Fibroblast of peridontal ligament (primary cell): ENCODE measurements around the gene PYDC1.
"Not testable (repeated sequence)": the region's sequence is repeated elsewhere in the genome, so short reads cannot be mapped to it uniquely, and the experiment has no call there.

Source experiments
- DNase-seq: peaks from one replicate; pipeline ENCODE4 v3.0.0-alpha.2; 2010; ENCODE audit errors: extremely low read depth

The PYDC1 gene

GRCh38 chr16:31196324-31197088, 20.4 kb downstream of the PYDC1 start:
- no peak for DNase-seq

DNA sequence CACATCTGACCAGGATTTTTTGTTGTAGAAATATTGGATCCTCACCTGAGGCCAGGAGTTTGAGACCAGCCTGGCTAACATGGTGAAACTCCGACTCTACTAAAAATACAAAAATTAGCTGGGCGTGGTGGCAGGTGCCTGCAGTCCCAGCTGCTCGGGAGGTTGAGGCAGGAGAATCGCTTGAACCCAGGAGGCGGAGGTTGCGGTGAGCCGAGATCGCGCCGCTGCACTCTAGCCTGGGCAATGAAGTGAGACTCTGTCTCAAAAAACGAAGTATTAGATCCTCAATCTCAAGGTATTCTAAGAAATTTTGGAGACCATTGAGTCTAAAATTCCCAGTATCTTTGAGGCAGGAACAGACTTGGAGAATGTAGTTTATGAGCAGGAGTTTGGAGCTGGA, 21.1 kb downstream of the PYDC1 start:
- DNase-seq: not testable (repeated sequence)

DNA sequence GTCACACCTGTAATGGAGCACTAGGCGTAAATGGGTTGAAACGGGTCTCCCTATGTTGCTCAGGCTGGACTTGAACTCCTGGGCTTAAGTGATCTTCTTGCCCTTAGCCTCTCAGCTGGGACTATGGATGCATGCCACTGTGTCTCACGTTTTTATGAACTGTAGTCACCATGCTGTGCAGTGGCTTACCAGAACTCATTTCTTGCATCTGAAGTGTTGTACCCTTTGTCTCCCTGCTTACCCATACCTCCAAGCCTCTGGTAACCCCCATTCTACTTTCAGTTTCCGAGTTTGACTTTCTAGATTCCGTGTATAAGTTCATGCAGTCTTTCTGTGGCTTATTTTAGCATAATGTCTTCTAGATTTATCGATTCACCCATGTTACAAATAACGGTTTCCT, 22.0 kb downstream of the PYDC1 start:
- no peak for DNase-seq

DNA sequence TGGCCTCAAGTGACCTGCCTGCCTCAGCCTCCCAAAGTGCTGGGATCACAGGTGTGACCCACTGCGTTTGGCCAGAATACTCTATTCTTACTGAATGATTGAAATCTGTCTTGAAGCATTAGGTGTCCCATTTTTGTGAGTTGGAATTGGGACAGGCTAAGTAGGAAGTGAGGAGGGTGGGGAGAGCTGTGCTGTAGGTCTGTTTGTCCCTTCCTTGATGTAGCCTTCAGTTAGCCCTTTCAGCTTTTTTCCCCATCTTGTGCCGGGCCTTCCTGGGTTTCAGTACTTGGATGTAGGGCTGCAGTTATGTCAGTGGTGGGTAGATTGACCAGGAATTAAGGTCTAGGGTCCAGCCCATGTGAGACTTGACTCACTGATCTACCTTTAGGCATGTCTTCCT, 23.1 kb downstream of the PYDC1 start:
- DNase-seq: no peak

DNA sequence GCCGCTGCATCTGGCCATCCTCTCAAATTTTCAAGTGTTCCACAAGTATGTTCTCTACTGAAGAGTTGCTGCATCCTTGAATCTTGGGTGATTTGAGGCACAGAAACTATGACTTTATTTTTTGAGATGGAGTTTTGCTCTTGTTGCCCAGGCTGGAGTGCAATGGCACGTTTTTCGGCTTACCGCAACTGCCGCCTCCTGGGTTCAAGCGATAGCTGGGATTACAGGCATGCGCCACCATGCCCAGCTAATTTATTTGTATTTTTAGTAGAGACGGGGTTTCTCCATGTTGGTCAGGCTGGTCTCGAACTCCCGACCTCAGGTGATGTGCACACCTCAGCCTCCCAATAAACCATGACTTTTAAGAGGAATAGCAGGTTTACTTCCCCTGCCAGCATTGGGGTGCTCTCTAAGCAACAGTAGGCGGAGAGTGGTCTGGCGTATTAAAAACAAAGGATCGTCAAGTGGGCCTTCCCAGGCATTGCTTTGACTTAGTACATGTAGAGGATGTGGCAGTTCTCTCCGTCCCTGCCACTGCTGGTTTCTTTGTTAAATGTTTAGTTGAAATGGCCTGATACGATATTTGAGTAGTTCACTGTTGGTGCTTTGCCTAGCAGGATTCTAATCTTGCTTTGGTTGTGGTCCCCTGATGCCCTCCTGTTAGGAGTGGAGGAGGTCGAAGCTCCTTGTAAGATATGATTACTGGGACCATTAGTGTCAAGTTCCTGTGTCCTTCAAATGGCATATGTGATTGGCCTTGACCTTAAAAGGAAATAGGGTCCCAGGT, 23.9 kb downstream of the PYDC1 start:
- DNase-seq: no peak

- DNase-seq: no peak
Observed at GRCh38 chr16:31191697-31192428, 25.1 kb downstream of the PYDC1 start.

DNA sequence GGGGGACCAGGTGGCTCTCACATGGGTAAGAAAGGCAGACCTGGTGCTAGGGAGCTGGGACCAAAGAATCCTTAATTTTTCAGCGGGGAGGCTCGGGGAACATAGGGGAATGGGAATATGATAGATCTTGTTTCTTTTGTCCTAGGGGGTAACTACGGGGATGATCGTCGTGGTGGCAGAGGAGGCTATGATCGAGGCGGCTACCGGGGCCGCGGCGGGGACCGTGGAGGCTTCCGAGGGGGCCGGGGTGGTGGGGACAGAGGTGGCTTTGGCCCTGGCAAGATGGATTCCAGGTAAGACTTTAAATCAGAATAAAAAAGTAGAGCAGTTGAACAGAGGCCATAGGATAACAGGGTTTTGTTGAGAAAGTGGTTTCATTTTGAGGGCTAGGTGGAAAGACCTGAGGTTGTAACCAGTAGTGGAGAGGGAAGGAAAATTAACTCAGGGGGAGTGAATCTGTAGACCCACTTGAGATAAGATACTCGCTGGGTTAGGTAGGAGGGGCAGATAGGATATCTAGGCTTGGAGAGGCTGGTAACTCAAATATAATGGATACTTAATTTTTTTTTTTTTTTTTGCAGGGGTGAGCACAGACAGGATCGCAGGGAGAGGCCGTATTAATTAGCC, 26.0 kb downstream of the PYDC1 start:
- DNase-seq: no peak

- no peak for DNase-seq
Observed at GRCh38 chr16:31190061-31190460, 26.9 kb downstream of the PYDC1 start.

DNA sequence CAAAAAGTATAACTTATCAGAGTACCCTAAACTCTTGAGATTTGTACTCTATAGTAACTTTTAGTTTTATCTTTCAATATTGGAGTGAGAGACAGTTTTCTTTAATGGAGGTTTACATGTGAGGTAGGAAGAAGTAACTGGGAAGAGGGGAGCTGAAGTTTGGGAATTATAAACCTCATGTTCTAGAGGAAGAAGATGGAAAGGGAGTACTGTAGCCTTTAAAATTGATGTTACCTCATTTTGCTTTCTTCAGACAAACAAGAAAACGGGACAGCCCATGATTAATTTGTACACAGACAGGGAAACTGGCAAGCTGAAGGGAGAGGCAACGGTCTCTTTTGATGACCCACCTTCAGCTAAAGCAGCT, 27.5 kb downstream of the PYDC1 start:
- no peak for DNase-seq

GRCh38 chr16:31188450-31189411, 28.2 kb downstream of the PYDC1 start:
- no peak for DNase-seq

GRCh38 chr16:31187808-31188189, 29.1 kb downstream of the PYDC1 start:
- no peak for DNase-seq

DNA sequence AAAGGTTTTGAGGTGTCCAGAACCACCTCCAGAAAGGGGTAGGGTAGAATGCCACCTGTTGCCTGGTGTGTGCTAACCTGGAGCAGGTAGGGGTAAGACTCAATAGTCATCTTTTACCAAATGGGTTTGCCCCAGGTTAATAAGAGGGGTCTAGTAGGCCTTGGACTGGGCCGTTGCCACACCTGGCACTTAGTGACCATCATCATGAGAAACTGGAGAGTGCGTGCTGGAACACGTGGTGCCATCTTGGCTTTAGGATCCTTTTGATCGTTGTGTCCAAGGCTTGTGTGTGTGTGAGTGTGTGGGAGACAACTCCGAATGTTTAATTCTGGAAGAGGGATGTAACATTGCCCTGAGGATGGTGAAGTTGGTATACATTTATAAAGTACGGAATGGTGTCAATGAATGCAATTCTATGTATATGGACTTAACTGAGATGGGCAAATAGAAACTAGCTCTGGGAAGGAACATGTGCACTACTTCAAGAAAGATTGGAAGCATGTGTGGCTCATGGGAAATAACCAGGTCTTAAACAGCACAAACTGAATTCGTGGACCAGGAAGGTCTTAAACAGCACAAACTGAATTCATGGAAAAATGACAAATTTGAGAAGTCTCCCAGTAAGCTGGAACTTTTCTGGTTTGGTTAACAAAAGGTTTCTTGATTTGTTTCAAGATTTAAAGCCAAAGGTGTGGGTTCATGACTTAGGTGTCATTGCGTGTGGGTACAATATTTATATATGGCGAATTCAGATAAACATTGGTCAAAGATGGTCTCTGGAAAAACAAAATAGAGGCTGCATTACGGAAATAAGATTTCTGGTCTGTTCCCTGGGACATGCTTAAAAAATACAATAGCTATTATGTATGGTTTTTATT, 29.8 kb downstream of the PYDC1 start:
- DNase-seq: no peak

DNA sequence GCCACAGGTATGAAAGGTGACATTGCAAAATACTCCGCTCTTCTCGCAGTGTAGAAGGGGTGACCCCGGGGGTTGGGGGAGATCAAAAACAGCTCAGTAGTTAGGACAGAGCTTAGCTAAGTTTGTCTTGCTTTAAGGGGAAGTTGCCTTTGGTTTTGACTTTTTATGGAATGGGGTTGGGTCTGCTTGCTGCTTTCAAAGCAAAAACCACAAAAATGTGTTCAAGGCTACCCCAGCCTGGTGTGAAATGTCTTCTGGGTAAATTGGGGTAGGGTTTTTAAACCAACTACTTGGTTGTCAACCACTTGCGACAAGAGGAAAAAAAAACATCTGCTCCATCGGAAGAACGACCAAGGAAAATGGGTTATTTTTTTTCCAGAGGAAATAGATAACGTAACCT, 30.8 kb downstream of the PYDC1 start:
- DNase-seq: no peak

DNA sequence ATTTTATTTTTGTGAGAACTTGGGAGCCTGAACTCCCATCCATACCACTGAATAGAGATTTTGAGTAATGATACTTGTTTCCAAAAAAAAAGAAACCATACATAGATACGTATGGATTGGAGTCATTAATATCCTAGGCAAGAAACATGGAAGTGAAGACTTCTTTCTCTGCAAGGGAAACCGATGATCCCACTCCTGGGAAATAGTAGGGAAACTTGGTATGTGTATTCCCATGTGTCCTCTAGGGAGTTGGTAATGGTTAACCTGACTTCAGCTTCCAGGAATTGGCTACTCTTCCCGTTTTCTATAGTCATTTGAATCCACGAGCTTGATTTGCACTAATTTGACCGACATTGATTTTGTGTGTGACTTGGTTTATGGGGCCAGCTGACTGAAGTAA, 31.6 kb downstream of the PYDC1 start:
- no peak for DNase-seq

DNA sequence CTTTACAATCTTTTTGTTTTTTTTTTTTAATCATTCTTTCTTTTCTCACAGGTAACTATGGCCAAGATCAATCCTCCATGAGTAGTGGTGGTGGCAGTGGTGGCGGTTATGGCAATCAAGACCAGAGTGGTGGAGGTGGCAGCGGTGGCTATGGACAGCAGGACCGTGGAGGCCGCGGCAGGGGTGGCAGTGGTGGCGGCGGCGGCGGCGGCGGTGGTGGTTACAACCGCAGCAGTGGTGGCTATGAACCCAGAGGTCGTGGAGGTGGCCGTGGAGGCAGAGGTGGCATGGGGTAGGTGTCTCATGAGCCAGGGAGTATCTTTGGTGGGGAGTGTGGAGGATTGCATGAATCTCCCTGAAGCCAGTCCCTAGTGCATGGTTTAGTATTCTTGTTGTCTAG, 32.0 kb downstream of the PYDC1 start:
- DNase-seq: no peak

DNA sequence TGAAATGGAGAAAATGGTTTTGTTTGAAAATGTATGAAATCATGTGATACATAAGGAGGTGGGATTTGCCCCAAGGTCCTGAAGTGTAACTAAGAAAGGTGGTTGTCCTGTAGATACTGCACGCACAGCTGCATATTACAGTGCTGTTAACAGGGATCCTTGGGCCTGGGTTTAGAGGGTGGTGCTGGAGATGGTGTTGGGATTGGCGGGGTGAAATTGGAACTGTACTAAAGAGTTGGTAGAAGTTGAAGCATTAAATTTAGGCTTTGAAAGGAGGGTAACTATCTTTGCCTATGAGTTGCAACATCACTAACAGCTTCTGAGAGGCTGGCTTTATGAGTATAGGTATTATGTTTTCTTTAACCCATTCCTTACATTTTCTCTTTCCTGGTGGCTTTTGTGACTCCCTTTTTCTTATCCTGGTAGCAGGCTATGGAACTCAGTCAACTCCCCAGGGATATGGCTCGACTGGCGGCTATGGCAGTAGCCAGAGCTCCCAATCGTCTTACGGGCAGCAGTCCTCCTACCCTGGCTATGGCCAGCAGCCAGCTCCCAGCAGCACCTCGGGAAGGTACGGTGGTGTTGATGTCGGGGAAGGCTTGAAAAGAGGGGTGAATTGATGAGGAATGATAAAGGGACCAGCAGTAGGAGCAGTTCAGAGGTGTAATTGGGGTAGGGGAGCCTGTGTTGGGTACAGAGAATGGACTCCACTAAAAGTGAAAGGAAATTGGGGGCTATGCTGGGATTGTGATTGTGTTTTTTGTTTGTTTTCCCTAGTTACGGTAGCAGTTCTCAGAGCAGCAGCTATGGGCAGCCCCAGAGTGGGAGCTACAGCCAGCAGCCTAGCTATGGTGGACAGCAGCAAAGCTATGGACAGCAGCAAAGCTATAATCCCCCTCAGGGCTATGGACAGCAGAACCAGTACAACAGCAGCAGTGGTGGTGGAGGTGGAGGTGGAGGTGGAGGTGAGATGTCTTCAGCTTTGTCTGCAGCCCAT, 33.2 kb downstream of the PYDC1 start:
- no peak for DNase-seq

DNA sequence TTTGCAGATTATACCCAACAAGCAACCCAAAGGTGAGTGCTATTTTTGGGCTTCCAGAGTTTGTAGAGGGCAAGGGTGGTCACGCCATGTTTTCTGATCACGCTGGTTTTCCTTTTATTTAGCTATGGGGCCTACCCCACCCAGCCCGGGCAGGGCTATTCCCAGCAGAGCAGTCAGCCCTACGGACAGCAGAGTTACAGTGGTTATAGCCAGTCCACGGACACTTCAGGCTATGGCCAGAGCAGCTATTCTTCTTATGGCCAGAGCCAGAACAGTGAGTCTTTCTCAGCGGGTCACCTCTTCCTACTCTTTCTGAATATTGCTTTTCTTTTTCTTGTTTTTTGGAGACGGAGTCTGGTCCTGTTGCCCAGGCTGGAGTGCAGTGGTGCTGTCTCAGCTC, 34.5 kb downstream of the PYDC1 start:
- no peak for DNase-seq

DNA sequence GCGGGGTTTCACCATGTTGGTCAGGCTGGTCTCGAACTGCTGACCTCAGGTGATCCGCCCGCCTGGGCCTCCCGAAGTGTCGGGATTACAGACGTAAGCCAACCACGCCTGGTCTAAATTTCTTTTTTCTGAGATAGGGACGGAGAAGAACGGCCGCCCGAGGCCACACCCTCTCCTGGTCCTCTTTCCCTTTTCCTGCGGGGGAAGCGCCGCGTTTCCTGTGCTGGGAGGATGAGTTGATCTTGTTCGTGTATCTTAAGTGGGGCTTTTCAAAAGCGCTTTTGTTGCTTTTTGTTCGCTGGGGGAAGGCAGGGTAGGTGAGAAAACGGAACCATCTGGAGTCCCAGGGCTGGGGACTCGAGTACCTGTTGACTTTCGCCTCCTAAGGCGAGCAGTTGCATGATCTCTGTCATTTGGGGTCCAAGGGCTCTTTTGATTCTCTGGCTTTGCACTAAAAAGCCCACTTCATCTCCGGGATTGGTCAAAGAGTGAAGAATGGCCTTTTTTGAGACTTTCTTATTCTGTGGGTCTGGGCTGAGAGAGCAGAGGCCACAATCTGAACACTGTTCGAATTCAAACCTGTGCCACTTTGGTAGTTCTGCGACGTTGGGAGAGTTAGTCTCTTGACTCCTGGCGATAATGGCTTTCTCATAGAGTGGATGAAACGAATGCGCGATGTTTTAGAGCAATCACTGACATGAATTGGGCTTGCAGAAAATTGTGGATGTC, 35.7 kb downstream of the PYDC1 start:
- no peak for DNase-seq
